Brain microvascular endothelial cell (primary cell): ENCODE data around the gene ZFP69B.

Source experiments
- DNase-seq: peaks from one replicate; pipeline ENCODE4 v3.0.0-alpha.2; 2020
- H3K27ac ChIP-seq: fragments of 250-450 bp; sonication (Bioruptor Pico); 2 replicates; pipeline ENCODE4 v1.5.1; 2020; ENCODE audit warnings: mild to moderate bottlenecking, moderate library complexity
- H3K27me3 ChIP-seq: fragments of 250-450 bp; sonication (Bioruptor Pico); replicated peaks from 2 replicates; pipeline ENCODE4 v1.5.1; 2020; ENCODE audit warnings: mild to moderate bottlenecking
- H3K36me3 ChIP-seq: fragments of 250-450 bp; sonication (Bioruptor Pico); replicated peaks from 2 replicates; pipeline ENCODE4 v1.5.1; 2020; ENCODE audit warnings: mild to moderate bottlenecking
- H3K4me3 ChIP-seq: 2 replicates; pipeline ENCODE4 v1.5.1; 2011; ENCODE audit warnings: low read depth, mild to moderate bottlenecking, control low read depth, low read length, moderate library complexity
- CTCF ChIP-seq: IDR thresholded peaks from 2 replicates; pipeline ENCODE4 v1.5.1; 2011; ENCODE audit warnings: low read depth, mild to moderate bottlenecking, moderate library complexity, low read length, control low read depth, inconsistent platforms; ENCODE audit errors: missing control alignments
- in situ Hi-C: cut with HindIII; loops from 2 replicates; pipeline ENCODE4 v1.10.0; 2017; ENCODE audit warnings: low sequenced_read_pairs, low pct_ligation_motif_present

Gene ZFP69B

GRCh38 chr1:40421431-40422384 is 28.6 kb upstream of the ZFP69B start:
- H3K4me3 ChIP-seq: no peak overlapping the region
- H3K27ac ChIP-seq: no peak overlapping the region
- TF ChIP-seq CTCF: no peak
- no peak for DNase-seq
- H3K27me3 ChIP-seq: no peaks in the 10 kb centered on the region
- in situ Hi-C loops: no loop called here
- H3K36me3 ChIP-seq: peaks cover 14% of the 10 kb centered on the region

- peaks cover 9% of the 10 kb centered on the region for H3K36me3 ChIP-seq
- H3K4me3 ChIP-seq: no peak overlapping the region
- in situ Hi-C loops: no loop called here
- no peak for DNase-seq
- H3K27me3 ChIP-seq: no peaks in the 10 kb centered on the region
- H3K27ac ChIP-seq: no peak overlapping the region
- no peak for TF ChIP-seq CTCF
Observed at GRCh38 chr1:40422630-40423263, 27.5 kb upstream of the ZFP69B start.

- H3K4me3 ChIP-seq: no peak overlapping the region
- no peak for DNase-seq
- TF ChIP-seq CTCF: no peak
- no peaks in the 10 kb centered on the region for H3K27me3 ChIP-seq
- in situ Hi-C loops: no loop called here
- H3K36me3 ChIP-seq: peaks cover 9% of the 10 kb centered on the region
- H3K27ac ChIP-seq: no peak overlapping the region
Observed at GRCh38 chr1:40423264-40423642, 27.0 kb upstream of the ZFP69B start.

GRCh38 chr1:40423951-40424618 is 26.2 kb upstream of the ZFP69B start:
- Histone ChIP-seq H3K4me3 (no peak overlapping the region), H3K36me3 (peaks cover 9% of the 10 kb centered on the region), H3K27ac (no peak overlapping the region), H3K27me3 (no peaks in the 10 kb centered on the region)
- TF ChIP-seq CTCF: no peak
- in situ Hi-C loops: no loop called here
- DNase-seq: no peak

GRCh38 chr1:40425198-40425597 is 25.1 kb upstream of the ZFP69B start:
- no peak for DNase-seq
- H3K4me3 ChIP-seq: no peak overlapping the region
- TF ChIP-seq CTCF: no peak
- H3K36me3 ChIP-seq: peaks cover 9% of the 10 kb centered on the region
- in situ Hi-C loops: no loop called here
- no peaks in the 10 kb centered on the region for H3K27me3 ChIP-seq
- no peak overlapping the region for H3K27ac ChIP-seq
